Peyer's patch (tissue), 4 donors: ENCODE data around the gene SNCG.

Experiments used
- CTCF ChIP-seq, 6 experiments: fragments of 450-650 bp in 4 of 6; fragments of 200-600 bp in 2 of 6; sonication (generic) in 1 of 6; IDR thresholded peaks; one replicate each; pipeline ENCODE4 v1.5.1; 2017 to 2019; ENCODE audit warnings: antibody characterized with exemption in 6 of 6, mild to moderate bottlenecking in 3 of 6, moderate library complexity in 1 of 6
- POLR2A ChIP-seq, 2 donors: fragments of 450-650 bp; IDR thresholded peaks; one replicate each; pipeline ENCODE4 v1.5.1; 2017; ENCODE audit warnings: antibody characterized with exemption in 2 of 2, mild to moderate bottlenecking in 2 of 2, moderate library complexity in 2 of 2

DNA sequence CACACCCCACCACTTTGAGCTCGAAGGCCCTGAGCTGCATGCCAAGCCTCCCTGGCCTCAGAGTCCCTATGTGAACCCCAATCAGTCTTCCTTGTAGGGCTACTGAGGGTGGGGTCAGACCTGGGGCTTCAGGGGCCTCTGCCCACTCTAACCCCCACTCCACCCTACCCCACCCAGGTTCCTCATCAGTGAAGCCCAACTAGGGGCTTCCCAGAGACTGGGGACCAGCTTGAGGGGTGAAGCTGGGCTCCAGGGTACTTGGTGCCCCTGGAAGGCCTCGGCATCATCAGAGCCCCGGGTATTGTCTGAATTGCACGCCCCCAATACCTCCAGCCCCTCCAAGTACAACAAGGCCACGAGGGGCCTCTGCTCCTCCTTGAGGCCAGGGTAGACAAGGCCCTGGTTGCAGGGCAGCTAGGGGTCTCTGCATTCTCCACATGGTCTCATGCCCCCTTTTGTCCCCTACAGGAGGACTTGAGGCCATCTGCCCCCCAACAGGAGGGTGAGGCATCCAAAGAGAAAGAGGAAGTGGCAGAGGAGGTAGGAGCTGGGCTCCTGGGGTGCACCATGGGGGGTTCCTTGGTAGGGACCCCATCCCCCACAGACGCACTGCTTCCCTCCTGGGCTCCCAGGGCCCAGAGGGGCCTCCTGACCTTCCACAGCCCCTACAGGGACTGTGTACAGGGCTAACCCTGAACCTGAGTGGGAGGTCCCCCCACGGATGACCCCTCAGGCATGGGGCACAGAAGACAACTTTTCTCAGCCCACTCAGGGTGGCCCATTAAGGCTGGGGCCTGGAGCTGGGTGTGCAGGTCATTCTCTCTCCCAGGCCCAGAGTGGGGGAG lies 4.0 kb downstream of the SNCG start:
- no peak for TF ChIP-seq CTCF (IDR thresholded peaks at IDR 0.05)
- no peak for TF ChIP-seq POLR2A (IDR thresholded peaks at IDR 0.05)
